H1 (cell line): ENCODE results near the gene FAM168B. TPM values are rescaled to one million over a fixed set of nuclear protein-coding genes. Genes with fewer than 3 reads are reported as not detected.

Experiments
- CTCF ChIA-PET: fragments of 300-600 bp; sonication (Branson Sonifier 250); formaldehyde crosslinking; loops from one replicate; lab custom pipeline; 2021; ENCODE audit not compliant: partially characterized antibody; lab: Charles Lee
- POLR2A ChIA-PET: fragments of 300-600 bp; sonication (Branson Sonifier 250); formaldehyde crosslinking; loops from one replicate; lab custom pipeline; 2021; ENCODE audit warnings: inconsistent platforms; ENCODE audit not compliant: partially characterized antibody; lab: Charles Lee
- DNase-seq, 2 experiments: peaks; one replicate each; pipeline versions ENCODE4 v3.0.0 to v3.0.0-alpha.2; 2010 to 2022; ENCODE audit warnings: low spot score in 2 of 2, low read depth in 1 of 2, mixed read lengths in 1 of 2
- FAIRE-seq: peaks from 2 replicates; lab custom pipeline; 2011; peaks lifted over from hg19 to GRCh38; lab: Jason Lieb, UNC
- H2AFZ ChIP-seq: 2 replicates; pipeline ENCODE4 v1.8.1; 2012; ENCODE audit warnings: low read length, inconsistent platforms
- H2AK5ac ChIP-seq: 2 replicates; pipeline ENCODE4 v1.6.1; 2013; ENCODE audit warnings: low read depth, low read length
- H2BK120ac ChIP-seq: replicated peaks from 2 replicates; pipeline ENCODE3; 2013; ENCODE audit warnings: low read depth, low read length, inconsistent platforms
- H2BK12ac ChIP-seq: 2 replicates; pipeline ENCODE4 v1.6.1; 2013; ENCODE audit warnings: low read depth, low read length
- H2BK15ac ChIP-seq: 2 replicates; pipeline ENCODE4 v1.6.1; 2013; ENCODE audit warnings: low read length
- H2BK20ac ChIP-seq: 2 replicates; pipeline ENCODE4 v1.6.1; 2013; ENCODE audit warnings: low read length
- H2BK5ac ChIP-seq: 2 replicates; pipeline ENCODE4 v1.6.1; 2013; ENCODE audit warnings: low read depth, low read length
- H3K14ac ChIP-seq: 2 replicates; pipeline ENCODE4 v1.6.1; 2013; ENCODE audit warnings: inconsistent platforms; ENCODE audit not compliant: insufficient read length
- H3K18ac ChIP-seq: 2 replicates; pipeline ENCODE4 v1.6.1; 2013; ENCODE audit warnings: low read length; ENCODE audit errors: extremely low read depth
- H3K23ac ChIP-seq: 2 replicates; pipeline ENCODE4 v1.6.1; 2013; ENCODE audit warnings: inconsistent platforms; ENCODE audit not compliant: insufficient read length
- H3K23me2 ChIP-seq: 2 replicates; pipeline ENCODE4 v1.6.1; 2013; ENCODE audit warnings: low read depth, low read length
- H3K27ac ChIP-seq: 2 replicates; pipeline ENCODE4 v1.6.1; 2011; ENCODE audit warnings: low read depth, low read length, inconsistent platforms
- H3K27me3 ChIP-seq, 4 experiments: replicated peaks in 1 of 4; 1 replicate in 1 of 4; 2 replicates in 3 of 4; pipeline versions ENCODE4 v1.6.1 to v1.8.1; 2011 to 2013; ENCODE audit warnings: low read length in 3 of 4, mild to moderate bottlenecking in 3 of 4, inconsistent platforms in 2 of 4, mixed read lengths in 2 of 4, moderate library complexity in 1 of 4; ENCODE audit not compliant: control insufficient read depth in 3 of 4, insufficient read depth in 3 of 4; ENCODE audit errors: extremely low read depth in 1 of 4
- H3K36me3 ChIP-seq, 4 experiments: 2 replicates each; pipeline versions ENCODE4 v1.6.1 to v1.8.1; 2011 to 2013; ENCODE audit warnings: mild to moderate bottlenecking in 4 of 4, low read length in 3 of 4, moderate library complexity in 2 of 4, control low read depth in 1 of 4, inconsistent platforms in 1 of 4; ENCODE audit not compliant: insufficient read depth in 4 of 4, control insufficient read depth in 2 of 4
- H3K4ac ChIP-seq: replicated peaks from 2 replicates; pipeline ENCODE3; 2013; ENCODE audit warnings: low read length, low read depth, mixed read lengths, inconsistent platforms; ENCODE audit not compliant: insufficient read length
- H3K4me1 ChIP-seq, 4 experiments: replicated peaks in 1 of 4; 1 replicate in 1 of 4; 2 replicates in 3 of 4; pipeline versions ENCODE4 v1.6.1 to v1.8.1; 2011 to 2013; ENCODE audit warnings: low read length in 3 of 4, inconsistent platforms in 2 of 4, mixed read lengths in 1 of 4; ENCODE audit not compliant: insufficient read depth in 4 of 4, control insufficient read depth in 3 of 4
- H3K4me2 ChIP-seq, 2 experiments: 2 replicates each; pipeline versions ENCODE4 v1.6.1 to v1.8.1; 2011 to 2013; ENCODE audit warnings: low read depth in 2 of 2, low read length in 2 of 2, control low read depth in 1 of 2, inconsistent platforms in 1 of 2, mild to moderate bottlenecking in 1 of 2; ENCODE audit not compliant: insufficient read depth in 1 of 2
- H3K4me3 ChIP-seq, 4 experiments: fragments of 200-600, 300-600 bp in 1 of 4; sonication (generic), shearing (Covaris generic), sonication (Bioruptor Twin) in 1 of 4; 2 replicates each; pipeline versions ENCODE4 v1.5.1 to v1.8.1; 2011 to 2016; ENCODE audit warnings: low read length in 4 of 4, low read depth in 3 of 4, control low read depth in 2 of 4, inconsistent platforms in 2 of 4, mild to moderate bottlenecking in 2 of 4, mixed read lengths in 1 of 4, moderate library complexity in 1 of 4; ENCODE audit not compliant: insufficient read depth in 2 of 4; ENCODE audit errors: extremely low read depth in 1 of 4
- H3K56ac ChIP-seq: replicated peaks from 2 replicates; pipeline ENCODE3; 2013; ENCODE audit warnings: low read depth, mild to moderate bottlenecking, mixed read lengths, low read length, inconsistent platforms; ENCODE audit not compliant: insufficient read length
- H3K79me1 ChIP-seq: 2 replicates; pipeline ENCODE4 v1.6.1; 2013; ENCODE audit warnings: low read depth, low read length, control low read depth
- H3K79me2 ChIP-seq, 2 experiments: 2 replicates each; pipeline versions ENCODE4 v1.6.1 to v1.8.1; 2012 to 2013; ENCODE audit warnings: low read length in 2 of 2, mild to moderate bottlenecking in 2 of 2, inconsistent platforms in 1 of 2; ENCODE audit not compliant: insufficient read depth in 2 of 2, control insufficient read depth in 1 of 2
- H3K9ac ChIP-seq, 4 experiments: replicated peaks in 1 of 4; 1 replicate in 1 of 4; 2 replicates in 3 of 4; pipeline versions ENCODE4 v1.6.1 to v1.8.1; 2011 to 2013; ENCODE audit warnings: low read depth in 3 of 4, low read length in 3 of 4, control low read depth in 2 of 4, mild to moderate bottlenecking in 2 of 4, moderate library complexity in 2 of 4, inconsistent platforms in 1 of 4; ENCODE audit errors: extremely low read depth in 1 of 4
- H3K9me3 ChIP-seq, 2 experiments: 2 replicates each; pipeline versions ENCODE4 v1.6.1 to v1.8.1; 2012 to 2013; ENCODE audit warnings: mild to moderate bottlenecking in 2 of 2, moderate library complexity in 2 of 2, control low read depth in 1 of 2, inconsistent platforms in 1 of 2, low read depth in 1 of 2, low read length in 1 of 2, mixed read lengths in 1 of 2; ENCODE audit not compliant: insufficient read depth in 2 of 2
- H4K20me1 ChIP-seq, 2 experiments: replicated peaks in 1 of 2; 2 replicates each; pipeline versions ENCODE3 to v1.8.1; 2011 to 2013; ENCODE audit warnings: inconsistent platforms in 2 of 2, low read length in 2 of 2, mild to moderate bottlenecking in 1 of 2; ENCODE audit not compliant: insufficient read depth in 2 of 2, control insufficient read depth in 1 of 2
- H4K5ac ChIP-seq: 2 replicates; pipeline ENCODE4 v1.6.1; 2013; ENCODE audit warnings: low read length, low read depth, mixed read lengths, inconsistent platforms; ENCODE audit not compliant: insufficient read length
- H4K8ac ChIP-seq: 2 replicates; pipeline ENCODE4 v1.8.0; 2013; ENCODE audit warnings: mild to moderate bottlenecking, moderate library complexity, low read length, inconsistent platforms; ENCODE audit not compliant: insufficient read depth; ENCODE audit errors: extremely low read depth
- H4K91ac ChIP-seq: replicated peaks from 2 replicates; pipeline ENCODE3; 2013; ENCODE audit warnings: low read length, mixed read lengths, inconsistent platforms; ENCODE audit not compliant: insufficient read length
- BACH1 ChIP-seq: IDR thresholded peaks from 2 replicates; pipeline ENCODE4 v1.6.1; 2012; ENCODE audit warnings: low read length, improper control_type of control experiment
- CEBPB ChIP-seq: IDR thresholded peaks from 2 replicates; pipeline ENCODE4 v1.6.1; 2012; ENCODE audit warnings: low read depth, low read length
- CHD2 ChIP-seq: IDR thresholded peaks from 2 replicates; pipeline ENCODE4 v1.6.1; 2012; ENCODE audit warnings: low read length, improper control_type of control experiment
- KDM1A ChIP-seq: fragments of 200-600, 300-600 bp; sonication (generic); IDR thresholded peaks from 2 replicates; pipeline ENCODE4 v1.7.1; 2016; ENCODE audit warnings: mild to moderate bottlenecking, low read length, borderline replicate concordance
- TAF1 ChIP-seq: IDR thresholded peaks from 2 replicates; pipeline ENCODE4 v1.6.1; 2011; ENCODE audit warnings: mild to moderate bottlenecking, low read depth, low read length
- TAF7 ChIP-seq: optimal IDR thresholded peaks from 2 replicates; pipeline ENCODE3; 2011; ENCODE audit warnings: low read depth, mild to moderate bottlenecking, inconsistent platforms, low read length, moderate library complexity, borderline replicate concordance
- WGBS, 2 experiments: shearing (Covaris generic) in 1 of 2; methylation state at CpG; one replicate each; pipeline versions ENCODE4 v1.1.6 to v1.1.7; 2013 to 2015; ENCODE audit warnings: low lambda C conversion rate in 2 of 2, mixed read lengths in 2 of 2, inconsistent platforms in 1 of 2, low coverage in 1 of 2, missing lambda C conversion rate in 1 of 2; ENCODE audit not compliant: insufficient replicate concordance in 2 of 2, insufficient coverage in 1 of 2, insufficient read length in 1 of 2; ENCODE audit errors: extremely low coverage in 1 of 2, missing lambda C conversion rate in 1 of 2; 5-methylcytosine and 5-hydroxymethylcytosine counted together
- polyA plus RNA-seq, 7 experiments: library from polyadenylated mRNA; depleted of rRNA in 3 of 7; stranded (reverse) in 5 of 7; unstranded in 2 of 7; fragments of >200 nt in 5 of 7; fragments of 200-250 nt in 2 of 7; gene quantifications; 1 replicate in 5 of 7; 2 replicates in 1 of 7; 4 replicates in 1 of 7; pipeline versions ENCODE4 v1.2.1 to v1.2.3, GENCODE V29; 2011 to 2013; ENCODE audit warnings: missing spikeins in 2 of 7, mixed read lengths in 2 of 7
- total RNA-seq: library from RNA; stranded (reverse); fragmentation: NEBNext Ultra II Directional; extraction: Animal tissue kit (Norgen Biotek cat#: 25700); gene quantifications from 2 replicates; pipeline ENCODE4 v1.2.1, GENCODE V29; 2021

The FAM168B gene
- total and polyA plus RNA-seq, 2 of the 8 experiments (the other 6 are each of a cell fraction or from before 2014, with no cell fraction given): 61.9 to 123 TPM

GRCh38 chr2:131039101-131039440, 54.2 kb downstream of the FAM168B start:
- H2AFZ ChIP-seq: no peak overlapping the region
- H3K27me3 ChIP-seq: peaks cover 1 to 22% (median 17%) of the 10 kb centered on the region in 4 experiments; a peak in 6 of 7 replicates
- no peak overlapping the region for H3K4me3 ChIP-seq
- H3K14ac ChIP-seq: no peak overlapping the region
- WGBS, 2 experiments: 95% methylated on average over 9 of the region's 9 CpGs; no CpG with 5 or more reads in 1 of the 2 experiments
- ChIA-PET CTCF (interaction anchor here (1.5 to 1.6 kb wide), 2 partner anchors 10 to 12 kb away, joined by 3 to 4 read pairs; no protein-coding TSS in a partner anchor), POLR2A (no interaction called here)
- H4K5ac ChIP-seq: no peak overlapping the region
- H3K4ac ChIP-seq: no peak overlapping the region
- no peak overlapping the region for H3K18ac ChIP-seq
- no peak overlapping the region for H4K91ac ChIP-seq
- no peak overlapping the region for H2BK15ac ChIP-seq
- H2BK120ac ChIP-seq: no peak overlapping the region
- no peak overlapping the region for H3K23ac ChIP-seq
- no peak overlapping the region for H4K8ac ChIP-seq
- no peak overlapping the region for H3K27ac ChIP-seq
- no peak overlapping the region for H2BK5ac ChIP-seq
- no peak overlapping the region for H3K56ac ChIP-seq
- H2BK12ac ChIP-seq: no peak overlapping the region
- peaks cover 0 to 7% (median 3%) of the 10 kb centered on the region in 4 experiments; a peak in 6 of 7 replicates for H3K4me1 ChIP-seq
- H3K9ac ChIP-seq: no peak overlapping the region
- DNase-seq: no peak
- no peak for FAIRE-seq
- H3K79me1 ChIP-seq: no peaks in the 10 kb centered on the region
- no peak overlapping the region for H3K4me2 ChIP-seq
- H2AK5ac ChIP-seq: no peak overlapping the region
- H3K23me2 ChIP-seq: peaks cover 10% of the 10 kb centered on the region; the same call in 1 of the 2 replicates
- no peaks in the 10 kb centered on the region for H4K20me1 ChIP-seq
- no peaks in the 10 kb centered on the region for H3K9me3 ChIP-seq
- H2BK20ac ChIP-seq: no peak overlapping the region
- no peak for TF ChIP-seq TAF7
- TF ChIP-seq TAF1: no peak
- no peak for TF ChIP-seq BACH1
- no peak for TF ChIP-seq CEBPB
- no peak for TF ChIP-seq CHD2
- TF ChIP-seq KDM1A: no peak
- H3K36me3 ChIP-seq: no peaks in the 10 kb centered on the region; a peak in 1 of 8 replicates
- H3K79me2 ChIP-seq: no peaks in the 10 kb centered on the region
